CD4-positive, alpha-beta T cell treated with Interleukin-10 for 1 hour (primary cell): Measurements from ENCODE around the gene TRPM3.
"Not testable (repeated sequence)": the region's sequence is repeated elsewhere in the genome, so short reads cannot be mapped to it uniquely, and the experiment has no call there.

ENCODE experiments used
- DNase-seq: peaks from one replicate; pipeline ENCODE4 v3.0.0-alpha.2; 2020

Gene TRPM3

DNA sequence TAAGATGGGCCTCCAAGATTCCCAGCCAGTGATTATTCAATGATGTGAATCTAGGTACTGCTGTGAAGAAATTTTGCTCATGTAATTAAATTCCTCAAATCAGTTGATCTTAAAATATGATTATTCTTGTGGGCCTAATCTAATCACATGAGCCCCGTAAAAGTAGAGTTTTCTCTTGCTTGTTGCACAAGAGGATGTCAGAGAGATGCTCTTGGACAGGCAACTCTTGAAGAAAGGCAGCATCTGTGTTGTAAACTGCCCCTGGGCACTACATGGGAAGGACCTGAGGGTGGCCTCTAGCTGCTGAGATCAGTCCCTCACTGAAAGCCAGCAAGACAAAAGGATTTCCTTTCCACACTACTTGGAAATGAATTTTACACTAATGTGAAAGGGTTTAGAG is 132.9 kb downstream of the TRPM3 start:
- no peak for DNase-seq

DNA sequence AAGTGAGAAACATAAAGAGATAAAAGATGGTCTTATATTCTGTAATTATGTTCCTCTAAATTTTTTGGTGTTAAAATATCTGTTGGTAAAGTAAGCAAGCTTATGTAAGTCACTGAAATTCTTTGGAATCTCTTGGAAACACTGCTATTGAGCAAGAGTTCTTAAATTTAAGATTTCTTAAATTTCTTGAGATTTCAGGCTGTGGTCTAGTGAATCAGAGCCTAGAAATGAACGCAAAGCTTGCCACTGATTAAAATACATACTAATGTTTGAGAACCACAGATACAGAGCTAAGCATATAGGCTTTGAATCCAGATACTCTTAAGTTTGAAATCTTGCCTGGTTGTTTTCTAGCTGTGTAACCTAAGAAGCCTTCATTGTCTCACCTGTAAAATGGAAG is 133.4 kb downstream of the TRPM3 start:
- DNase-seq = no peak

DNA sequence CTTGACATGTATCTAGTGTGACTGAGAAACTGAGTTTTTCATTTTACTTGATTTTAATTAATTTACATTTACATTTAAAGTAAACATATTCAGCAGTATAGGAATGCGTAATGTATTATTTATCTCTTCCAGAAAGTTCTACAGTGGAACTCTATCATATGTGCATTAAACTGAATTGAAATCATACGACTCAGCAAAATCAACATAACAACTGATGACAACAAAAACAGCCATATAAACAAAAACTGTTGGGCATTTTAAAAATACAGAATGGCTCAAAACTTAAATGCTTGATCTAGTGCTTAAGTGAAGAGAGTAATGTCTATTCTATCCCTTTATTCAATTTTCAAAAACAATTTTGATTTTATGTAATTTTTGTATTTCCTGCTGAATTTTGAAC is 134.4 kb downstream of the TRPM3 start:
- DNase-seq = no peak

DNA sequence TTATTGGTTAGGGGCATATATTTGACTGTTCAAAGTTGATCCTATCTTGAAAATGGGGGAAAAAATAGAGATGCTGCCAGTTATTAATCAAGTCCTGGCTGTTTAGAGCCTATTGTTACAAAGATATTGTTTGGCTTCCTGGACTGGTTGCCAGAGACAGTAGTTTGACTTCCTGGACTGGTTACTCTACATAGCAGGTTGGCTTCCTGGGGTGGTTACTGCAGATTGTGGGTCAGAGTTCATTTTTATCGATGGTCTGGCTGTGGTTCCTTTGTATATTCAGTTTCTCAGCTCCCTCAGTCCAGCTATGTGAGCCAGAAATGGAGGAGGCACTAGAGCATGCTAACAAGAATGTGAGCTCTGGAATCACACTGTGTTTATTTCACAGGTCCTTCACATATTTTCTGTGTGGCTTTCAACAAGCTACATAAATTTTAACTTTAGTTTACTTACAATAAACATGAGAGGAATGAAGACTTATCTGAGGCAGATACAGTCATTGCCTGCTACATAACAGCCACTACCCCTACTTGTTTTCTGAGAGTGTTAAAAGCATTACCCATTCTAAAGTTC is 137.6 kb downstream of the TRPM3 start:
- DNase-seq = no peak

DNA sequence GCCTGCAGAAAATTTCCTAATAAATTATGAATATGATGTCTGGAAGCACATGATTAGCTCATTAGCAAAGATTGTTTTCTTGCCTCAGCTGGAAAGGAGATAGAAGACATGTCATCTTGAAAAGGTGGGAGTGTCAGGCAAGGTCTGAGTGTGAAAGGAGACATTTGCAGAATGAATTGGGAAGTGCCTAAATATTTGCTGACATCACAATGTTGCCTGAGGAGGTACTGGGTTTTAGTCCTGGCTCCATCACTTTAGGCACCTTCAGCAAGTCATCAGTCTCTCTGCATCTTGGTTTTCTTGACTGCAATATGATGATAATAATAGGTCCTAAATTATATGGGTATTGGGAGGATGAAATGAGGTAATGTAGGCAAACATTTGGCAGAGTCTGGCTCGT is 140.1 kb downstream of the TRPM3 start:
- no peak for DNase-seq

DNA sequence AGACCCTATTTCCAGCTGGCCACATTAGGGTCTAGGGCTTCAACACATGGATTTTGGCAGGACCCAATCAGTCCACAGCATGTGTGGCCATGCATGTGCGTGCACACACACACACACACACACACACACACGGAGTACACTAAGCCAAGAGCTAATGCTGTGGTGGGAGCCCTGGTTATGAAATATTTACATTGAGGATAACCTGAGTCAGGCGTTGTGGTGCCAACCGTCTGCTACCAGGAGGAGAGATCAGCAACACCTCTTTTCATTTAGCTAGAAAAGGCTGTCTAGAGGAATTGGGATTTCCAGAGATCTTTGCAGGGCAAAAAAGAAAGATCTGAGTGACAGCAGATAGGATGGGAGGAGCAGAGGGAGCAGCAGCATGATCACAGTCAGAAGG is 141.5 kb downstream of the TRPM3 start:
- no peak for DNase-seq

DNA sequence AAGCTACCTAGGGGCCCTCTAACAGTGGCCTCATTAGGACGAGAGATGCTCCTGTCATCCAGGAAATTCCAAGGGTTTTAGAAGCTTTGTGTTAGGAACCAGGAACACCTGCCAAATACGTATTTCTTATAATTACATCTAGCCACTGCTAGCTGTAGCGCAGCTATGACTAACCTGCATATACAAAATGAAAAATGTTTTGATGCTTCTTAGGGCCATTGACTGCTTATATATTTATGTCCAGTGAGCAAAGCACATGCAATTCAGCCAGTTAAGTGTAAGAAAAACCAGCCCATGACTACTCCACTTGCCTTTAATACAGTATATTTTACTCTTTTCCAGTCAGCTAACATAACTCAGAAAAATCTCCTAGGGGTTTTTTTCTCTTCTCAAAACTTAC is 143.3 kb downstream of the TRPM3 start:
- DNase-seq = no peak

DNA sequence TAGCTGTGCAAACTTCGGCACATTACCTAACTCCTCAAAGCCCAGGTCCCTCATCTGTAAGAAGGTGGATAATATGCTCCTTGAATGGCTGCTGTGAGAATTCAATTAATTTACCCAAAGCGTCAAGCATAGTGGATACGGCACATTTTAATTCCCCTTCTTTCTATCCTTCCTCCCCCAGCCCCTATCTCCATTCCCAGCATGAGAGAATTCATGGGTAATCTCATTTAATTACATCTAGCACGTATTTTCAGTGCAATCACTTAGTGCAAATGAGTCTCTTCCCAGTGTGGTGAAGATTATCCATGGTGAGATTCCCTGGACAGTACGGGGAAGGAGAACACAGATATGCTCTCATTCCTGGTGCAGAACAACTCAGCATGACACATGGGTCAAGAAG is 145.6 kb downstream of the TRPM3 start:
- no peak for DNase-seq

DNA sequence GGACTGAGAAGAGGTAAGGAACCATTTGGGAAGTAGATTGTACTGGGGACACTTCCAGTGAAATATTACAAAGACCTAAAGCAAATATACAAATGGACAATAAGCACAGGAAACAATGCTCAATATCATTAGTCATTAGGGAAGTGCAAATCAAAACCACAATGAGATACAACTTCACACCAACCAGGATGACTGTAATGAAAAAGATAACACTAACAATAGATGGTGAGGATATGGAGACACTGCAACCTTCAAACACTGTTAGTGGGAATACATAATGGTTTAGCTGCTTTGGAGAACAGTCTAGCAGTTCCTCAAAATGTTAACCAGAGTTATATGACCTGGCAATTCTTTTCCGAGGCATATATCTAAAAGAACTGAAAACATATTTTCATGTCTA is 149.7 kb downstream of the TRPM3 start:
- DNase-seq = no peak

DNA sequence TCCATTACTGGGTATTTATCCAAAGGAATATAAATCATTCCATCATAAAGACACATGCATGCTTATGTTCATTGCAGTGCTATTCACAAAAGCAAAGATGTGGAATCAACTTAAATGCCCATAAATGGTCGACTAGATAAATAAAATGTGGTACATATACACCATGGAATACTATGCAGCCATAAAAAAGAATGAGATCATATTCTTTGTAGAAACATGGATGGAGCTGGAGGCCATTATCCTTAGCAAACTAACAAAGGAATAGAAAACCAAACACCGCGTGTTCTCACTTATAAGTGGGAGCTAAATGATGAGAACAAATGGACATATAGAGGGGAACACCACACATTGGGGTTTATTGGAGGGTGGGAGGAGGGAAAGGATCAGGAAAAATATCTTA is 155.0 kb downstream of the TRPM3 start:
- DNase-seq = not testable (repeated sequence)

DNA sequence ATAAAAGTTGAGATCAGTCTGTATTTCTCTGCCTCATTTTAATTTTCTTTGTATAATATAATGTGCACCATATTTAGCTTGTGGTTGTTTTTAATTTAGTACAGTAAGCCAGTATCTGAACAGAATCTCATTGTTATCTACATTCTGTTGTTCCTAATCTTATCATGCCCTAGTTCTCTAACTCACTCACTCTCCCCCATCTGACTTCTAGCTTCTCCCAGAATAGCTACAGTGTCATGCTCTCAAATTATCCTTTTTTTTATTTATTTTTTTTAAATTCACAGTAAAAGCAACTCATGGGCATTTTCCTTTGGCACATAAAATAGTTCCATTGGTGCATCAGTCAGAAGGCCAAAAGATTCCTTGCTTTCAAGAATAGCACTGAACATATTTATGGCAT is 156.6 kb downstream of the TRPM3 start:
- no peak for DNase-seq

DNA sequence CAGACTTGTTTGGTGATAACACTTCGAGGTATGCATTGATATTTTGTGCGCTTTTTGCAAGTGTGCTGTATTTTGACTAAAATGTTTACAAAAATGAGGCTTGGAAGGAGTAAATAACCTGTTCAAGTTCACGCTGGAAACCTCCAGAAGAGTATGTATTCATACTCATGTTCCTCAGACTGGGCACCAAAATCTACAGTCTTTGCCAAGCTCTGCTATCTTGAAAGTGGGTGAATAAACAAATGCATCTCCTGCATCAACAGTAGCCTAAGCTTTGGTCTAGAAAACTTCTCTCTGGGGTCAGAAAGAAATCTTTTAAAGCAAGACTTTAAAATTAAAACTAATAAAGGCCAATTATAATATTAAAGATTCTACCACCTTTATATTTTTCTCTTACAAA is 157.9 kb downstream of the TRPM3 start:
- no peak for DNase-seq

DNA sequence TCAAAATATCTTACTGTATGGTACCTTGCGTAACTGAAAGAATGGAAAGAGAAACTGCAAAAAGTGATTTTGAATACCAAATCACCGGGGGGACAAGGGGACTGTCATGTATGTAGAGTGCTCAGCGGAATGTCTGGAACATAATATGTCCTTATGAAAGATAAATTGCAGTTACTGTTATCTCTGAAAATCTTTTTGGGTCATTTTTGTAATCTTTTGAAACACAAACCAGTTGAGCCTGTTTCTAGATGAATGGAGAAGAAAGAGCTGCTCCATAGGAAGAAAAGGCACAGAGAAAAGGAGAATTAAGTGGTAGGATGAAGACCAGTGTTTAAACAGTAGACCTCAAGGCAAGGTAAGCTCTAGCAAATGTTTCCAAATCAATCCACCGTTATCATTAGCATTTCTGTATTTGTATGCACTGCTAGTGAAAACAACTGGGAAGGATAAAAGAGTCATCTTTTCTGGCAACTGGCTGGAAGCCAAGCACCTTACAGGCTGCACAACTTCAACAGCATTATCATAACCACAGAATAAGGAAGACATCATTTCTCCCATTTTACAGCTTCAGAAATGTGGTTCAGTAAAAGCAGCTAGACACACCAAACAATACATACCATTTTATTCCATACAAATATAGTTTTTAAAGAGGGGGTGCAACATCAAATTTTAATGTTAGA is 158.5 kb downstream of the TRPM3 start:
- DNase-seq = no peak

DNA sequence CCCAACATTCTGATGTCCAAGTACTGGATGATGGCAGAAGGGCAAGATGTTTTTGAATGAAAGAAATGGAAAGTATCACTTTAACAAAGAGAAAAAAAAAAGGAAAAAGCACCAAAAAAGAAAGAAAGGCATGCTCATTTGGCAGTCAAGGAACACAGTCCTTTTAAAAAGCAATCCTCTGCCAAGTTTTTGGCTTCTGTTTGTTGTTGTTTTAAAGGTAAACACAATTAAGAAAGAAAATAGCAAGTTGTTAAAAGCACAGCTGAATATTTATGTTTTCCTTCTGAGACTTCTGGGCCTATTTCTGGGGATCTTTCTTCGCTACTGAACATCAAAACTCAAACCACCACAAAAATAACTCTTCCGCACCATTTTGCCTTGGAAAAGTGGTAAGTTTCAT is 162.1 kb downstream of the TRPM3 start:
- no peak for DNase-seq

DNA sequence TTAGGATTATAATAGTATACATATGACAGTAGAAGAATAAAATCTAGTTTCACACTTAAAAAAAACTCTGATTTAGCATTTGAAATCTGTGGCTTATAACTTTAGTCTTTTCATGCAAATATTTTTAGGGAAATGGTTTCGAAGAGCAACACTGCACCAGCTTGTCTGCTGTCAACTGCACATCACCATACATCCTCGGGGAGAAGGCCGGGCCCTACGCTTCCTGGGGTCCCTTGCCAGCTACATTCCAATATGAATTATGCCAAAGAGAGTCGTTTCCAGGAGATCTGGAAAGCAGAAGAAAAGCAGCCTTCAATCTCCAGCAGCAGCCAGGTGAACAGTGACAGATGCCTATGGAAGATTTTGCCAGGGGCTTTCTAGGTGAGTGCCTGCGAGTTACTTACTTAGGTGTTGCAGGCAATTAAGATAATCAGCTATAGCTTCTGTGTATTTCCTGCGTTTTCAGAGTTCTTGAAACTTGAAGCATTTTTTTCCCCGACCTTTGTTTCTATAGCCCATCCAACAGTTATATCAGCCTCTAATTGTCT is 166.8 kb downstream of the TRPM3 start:
- no peak for DNase-seq

DNA sequence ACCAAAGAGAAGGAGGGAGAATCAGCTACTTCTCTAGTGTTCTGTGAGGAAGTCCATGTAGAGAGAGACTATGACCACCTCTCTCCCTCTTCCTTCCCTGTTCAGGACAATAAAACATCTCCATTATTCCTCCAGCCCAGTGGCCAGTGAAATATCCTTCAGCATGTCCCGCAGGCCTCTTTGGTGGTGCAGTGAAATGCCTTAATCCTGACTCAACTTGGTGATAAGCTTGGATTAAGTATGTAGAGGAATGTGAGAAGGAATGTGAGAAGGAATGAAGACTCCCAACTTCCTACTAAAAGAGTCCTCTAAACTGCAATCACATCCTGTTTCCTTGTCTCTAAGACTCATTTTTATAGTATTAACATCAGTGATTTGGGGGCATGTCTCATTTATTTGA is 167.3 kb downstream of the TRPM3 start:
- DNase-seq = no peak

DNA sequence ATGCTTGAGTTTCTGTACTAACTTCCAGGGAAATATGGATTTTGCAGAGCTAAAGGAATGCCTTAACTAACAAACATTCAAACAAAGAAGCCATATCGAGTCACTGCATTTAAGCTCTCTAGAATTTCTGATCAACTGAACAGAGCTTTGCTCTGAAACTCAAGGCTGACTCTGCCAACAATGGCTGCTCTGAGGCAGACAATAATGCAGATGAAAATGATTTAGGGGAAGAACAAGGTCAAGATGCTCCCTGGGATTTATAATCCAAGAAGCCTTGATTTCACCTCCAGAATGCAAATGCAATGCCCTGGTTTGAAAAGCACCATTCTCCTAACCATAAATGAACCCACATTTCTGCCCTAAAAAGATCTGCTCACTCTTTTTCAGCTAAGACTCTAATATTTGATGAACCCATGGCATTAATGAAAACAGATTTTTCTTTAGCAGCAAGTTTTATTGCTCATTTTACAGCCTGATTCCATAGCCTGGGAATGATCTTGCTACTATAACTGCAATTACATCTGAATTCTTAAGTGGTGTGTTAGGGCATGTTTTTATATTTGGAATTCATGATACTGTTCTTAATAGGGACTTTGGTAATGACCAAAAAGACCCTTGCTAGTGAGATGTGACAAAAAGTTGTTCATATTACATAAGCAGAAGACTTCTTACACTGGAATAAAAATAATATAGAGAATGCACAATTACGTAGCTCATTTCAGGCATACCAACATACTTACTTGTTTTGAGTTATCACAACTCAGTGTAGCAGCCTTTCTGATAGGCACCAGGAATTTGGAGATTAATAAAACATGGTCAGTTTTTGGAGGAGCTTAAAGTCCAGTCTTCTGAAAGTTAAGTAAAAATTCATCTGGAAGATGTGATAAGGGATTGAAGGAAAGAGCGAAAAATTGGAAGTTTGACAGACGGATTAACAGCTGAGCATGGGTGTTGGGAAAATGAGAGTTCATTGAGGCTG is 169.4 kb downstream of the TRPM3 start:
- no peak for DNase-seq

DNA sequence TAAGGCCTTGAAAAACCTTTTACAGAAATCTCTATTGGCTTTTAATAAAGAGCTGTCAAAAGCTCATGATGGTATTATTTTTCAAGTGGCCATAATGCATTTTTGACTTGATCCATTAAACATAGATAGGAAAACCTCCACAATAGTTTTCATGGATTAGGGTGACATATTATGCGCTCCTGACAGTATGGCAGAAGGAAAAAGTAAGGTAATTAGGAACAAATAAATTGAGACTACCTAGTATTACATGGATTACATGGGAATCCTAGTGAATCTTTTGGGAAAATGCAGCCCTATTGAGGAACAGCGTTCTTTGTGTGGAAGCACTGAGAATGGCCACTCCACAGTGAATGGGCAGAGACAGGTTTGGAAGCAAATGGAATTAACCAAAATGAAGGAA is 171.2 kb downstream of the TRPM3 start:
- DNase-seq = no peak

DNA sequence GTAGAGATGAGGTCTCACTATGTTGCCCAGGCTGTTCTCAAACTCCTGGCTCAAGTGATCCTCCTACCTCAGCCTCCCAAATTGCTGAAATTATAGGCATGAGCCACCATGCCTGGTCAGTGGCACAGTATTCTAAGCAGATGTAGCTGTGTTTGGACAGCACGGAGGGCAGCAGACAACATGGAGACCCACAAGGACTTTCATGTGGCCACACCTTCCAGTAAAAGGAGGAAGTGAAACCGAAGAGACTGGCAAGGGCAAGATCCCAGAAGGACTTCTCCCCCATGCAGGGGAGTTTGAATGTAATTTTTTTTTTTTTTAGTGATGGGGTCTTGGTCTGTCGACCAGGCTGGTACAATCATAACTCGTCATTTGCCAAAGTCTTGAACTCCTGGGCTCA is 172.2 kb downstream of the TRPM3 start:
- no peak for DNase-seq

DNA sequence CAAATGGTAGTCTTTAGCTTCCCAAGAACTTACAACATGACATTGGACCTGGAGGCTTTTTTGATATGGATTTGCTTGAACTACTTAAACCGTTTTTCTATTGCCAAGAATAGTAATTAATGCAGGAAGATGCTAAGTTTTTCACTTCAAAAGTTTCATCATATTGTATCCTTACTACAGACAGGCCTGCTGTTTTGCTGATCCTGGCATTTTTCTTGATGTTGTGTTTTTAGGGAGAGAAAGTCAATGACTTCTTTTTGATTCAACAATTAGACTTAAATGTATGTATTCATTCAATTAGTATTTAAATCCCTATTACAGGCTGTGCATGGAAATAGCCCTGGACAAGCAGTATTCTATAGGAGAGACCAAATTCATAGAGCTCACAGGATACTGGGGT is 172.7 kb downstream of the TRPM3 start:
- DNase-seq = no peak

DNA sequence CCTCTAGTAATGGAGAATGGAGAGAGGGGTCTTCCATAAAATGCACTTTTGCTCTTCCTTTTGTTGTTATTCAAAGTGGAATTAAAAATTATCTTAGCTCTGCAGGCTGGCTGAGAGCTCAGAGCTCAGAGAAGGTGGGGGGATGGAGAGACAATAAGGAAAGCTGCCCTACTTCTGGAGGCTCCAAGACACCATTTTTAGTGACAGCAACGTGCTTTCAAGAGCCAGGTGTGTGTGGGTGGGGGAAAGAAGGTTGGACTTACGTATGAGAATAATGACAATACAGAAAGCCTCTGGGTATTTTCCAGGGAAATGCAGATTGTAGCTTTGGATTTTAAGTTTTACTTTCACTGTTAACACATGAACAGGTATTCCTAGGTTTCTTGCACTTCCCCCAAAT is 173.9 kb downstream of the TRPM3 start:
- DNase-seq = no peak

DNA sequence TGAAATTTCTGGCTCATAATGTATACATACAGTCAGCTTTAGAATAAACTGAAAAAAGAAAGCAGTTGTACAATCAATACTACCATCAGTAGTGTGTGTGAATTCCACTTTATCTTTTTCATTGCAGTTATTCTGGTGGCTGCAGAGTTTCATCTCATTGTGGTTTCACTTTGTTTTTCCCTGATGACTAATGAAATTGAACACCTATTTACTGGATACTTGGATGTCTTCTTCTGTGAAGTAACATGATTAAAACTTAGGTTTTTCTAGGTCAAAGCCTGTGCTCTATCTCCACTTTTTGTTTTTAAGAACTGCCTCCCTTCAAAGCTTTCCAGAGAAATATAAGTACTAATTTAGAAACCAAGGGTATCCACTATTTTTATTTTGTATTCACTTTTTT is 174.3 kb downstream of the TRPM3 start:
- DNase-seq = no peak

DNA sequence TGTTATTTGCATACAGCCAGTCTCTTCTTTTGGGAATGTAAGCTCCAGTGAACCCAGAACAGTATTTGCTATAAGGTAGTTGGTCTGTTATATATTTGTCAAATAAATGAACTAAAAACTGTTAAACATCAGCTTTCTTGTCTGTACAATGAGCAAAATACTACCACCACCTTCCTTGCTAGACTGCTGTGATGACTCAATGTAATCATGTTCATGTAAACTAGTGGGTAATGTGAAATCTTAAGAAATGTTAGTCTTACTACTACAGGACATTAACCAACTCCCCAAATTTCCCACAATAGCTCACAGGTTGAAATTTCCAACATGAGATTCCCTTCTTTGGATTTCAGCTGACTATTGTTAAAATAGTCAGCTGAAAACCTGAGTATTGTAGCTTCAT is 176.1 kb downstream of the TRPM3 start:
- no peak for DNase-seq

DNA sequence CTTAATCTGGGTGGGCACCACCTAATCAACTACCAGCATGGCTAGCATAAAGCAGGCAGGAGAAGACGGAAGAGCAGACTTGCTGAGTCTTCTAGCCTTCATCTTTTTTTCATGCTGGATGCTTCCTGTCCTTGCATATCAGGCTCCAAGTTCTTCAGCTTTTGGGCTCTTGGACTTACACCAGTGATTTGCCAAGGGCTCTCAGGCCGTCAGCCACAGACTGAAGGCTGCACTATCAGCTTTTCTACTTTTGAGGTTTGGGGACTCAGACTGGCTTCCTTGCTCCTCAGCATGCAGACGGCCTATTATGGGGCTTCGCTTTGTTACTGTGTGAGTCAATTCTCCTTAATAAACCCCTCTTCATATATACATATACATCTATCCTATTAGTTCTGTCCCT is 180.2 kb downstream of the TRPM3 start:
- no peak for DNase-seq
